ENCODE data around the gene ATP9A. TPM values are rescaled to one million over a fixed set of nuclear protein-coding genes. Genes with fewer than 3 reads are reported as not detected.

The ATP9A gene
- total RNA-seq, 2 experiments from 2014 or later: 0.11 to 0.19 TPM

DNA sequence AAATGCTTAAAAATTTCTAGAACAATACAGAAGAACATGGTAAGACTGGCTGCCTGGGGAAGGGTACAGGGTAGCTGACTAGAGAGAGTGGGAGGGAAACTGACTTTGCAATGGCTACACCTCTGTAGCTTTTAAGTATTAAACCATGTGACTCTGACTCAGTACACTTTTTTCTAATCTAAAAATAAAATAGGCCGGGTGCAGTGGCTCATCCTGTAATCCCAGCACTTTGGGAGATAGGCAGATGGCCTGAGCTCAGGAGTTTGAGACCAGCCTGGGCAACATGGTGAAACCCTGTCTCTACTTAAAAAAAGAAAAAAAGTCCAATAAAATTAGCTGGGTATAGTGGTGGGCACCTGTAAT, 18.5 kb downstream of the ATP9A start:
- Histone ChIP-seq H3K4me3 (ENCODE audit: low read length) (no peak overlapping the region), H3K9me3 (ENCODE audit: control insufficient read depth in 1 of 2, insufficient read depth in 1 of 2, low read length in 2 of 2) (no peaks in the 10 kb centered on the region), H3K36me3 (ENCODE audit: insufficient read depth, low read length) (no peaks in the 10 kb centered on the region), H3K27me3 (ENCODE audit: control insufficient read depth in 1 of 2, insufficient read depth in 2 of 2, low read length in 2 of 2) (no peaks in the 10 kb centered on the region), H3K4me1 (ENCODE audit: insufficient read depth, low read length) (no peaks in the 10 kb centered on the region), H3K27ac (ENCODE audit: low read depth in 1 of 2, low read length in 2 of 2) (no peak overlapping the region)
- no peaks in the 10 kb centered on the region for H3K4me1 Mint-ChIP-seq (ENCODE audit: low read depth)
- H3K36me3 Mint-ChIP-seq (ENCODE audit: low read depth): no peaks in the 10 kb centered on the region
- POLR2A ChIA-PET: no interaction called here
- no peak for DNase-seq
- CTCF ChIA-PET: no interaction called here
- ATAC-seq (ENCODE audit: poor library complexity): no peak
- TF ChIP-seq, protein P1, sequence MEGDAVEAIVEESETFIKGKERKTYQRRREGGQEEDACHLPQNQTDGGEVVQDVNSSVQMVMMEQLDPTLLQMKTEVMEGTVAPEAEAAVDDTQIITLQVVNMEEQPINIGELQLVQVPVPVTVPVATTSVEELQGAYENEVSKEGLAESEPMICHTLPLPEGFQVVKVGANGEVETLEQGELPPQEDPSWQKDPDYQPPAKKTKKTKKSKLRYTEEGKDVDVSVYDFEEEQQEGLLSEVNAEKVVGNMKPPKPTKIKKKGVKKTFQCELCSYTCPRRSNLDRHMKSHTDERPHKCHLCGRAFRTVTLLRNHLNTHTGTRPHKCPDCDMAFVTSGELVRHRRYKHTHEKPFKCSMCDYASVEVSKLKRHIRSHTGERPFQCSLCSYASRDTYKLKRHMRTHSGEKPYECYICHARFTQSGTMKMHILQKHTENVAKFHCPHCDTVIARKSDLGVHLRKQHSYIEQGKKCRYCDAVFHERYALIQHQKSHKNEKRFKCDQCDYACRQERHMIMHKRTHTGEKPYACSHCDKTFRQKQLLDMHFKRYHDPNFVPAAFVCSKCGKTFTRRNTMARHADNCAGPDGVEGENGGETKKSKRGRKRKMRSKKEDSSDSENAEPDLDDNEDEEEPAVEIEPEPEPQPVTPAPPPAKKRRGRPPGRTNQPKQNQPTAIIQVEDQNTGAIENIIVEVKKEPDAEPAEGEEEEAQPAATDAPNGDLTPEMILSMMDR (IDR thresholded peaks at IDR 0.05): no peak
- H3K9me3 Mint-ChIP-seq: no peaks in the 10 kb centered on the region
- H3K27ac Mint-ChIP-seq: no peak overlapping the region
- no peak overlapping the region for H3K4me3 Mint-ChIP-seq
- intact Hi-C loops (cut with DNase I, micrococcal nuclease): no loop called here
- H3K27me3 Mint-ChIP-seq: peaks cover 4% of the 10 kb centered on the region

DNA sequence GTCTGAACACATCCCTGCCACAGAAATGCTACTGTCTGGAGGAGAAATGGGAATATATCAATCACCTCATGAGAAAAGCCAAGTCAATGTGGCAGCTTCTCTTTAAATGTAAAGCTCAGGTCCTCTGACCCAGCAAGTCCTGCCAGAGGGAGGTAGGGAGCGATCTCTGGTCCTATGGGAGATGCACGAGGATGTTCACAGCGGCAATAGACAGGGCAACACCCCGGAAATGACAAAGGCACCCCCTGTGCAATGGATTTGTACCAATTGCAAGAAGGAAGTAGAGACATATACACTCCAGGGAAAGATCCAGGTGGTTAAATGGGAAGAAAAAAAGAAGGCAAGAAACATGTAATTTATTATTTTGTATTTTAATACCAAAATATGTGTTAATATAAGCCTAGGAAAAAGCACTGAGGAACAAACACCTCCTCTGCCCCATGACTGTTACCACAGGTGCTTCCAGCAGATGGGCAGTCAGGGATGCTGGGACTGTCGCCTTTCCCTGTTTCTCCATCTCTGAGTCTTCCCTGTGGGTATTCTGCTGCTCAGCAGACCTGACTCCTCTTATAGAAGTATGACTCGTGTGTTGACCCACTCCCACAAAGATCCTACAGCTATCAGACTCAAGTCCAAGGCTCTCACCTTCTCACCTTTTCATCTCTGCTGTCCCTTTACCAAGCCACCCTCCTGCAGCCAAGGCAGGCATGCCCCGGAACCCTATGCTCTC, 20.8 kb downstream of the ATP9A start:
- TF ChIP-seq, protein P1 (IDR thresholded peaks at IDR 0.05): no peak
- H3K27me3 Mint-ChIP-seq: peaks cover 4% of the 10 kb centered on the region
- no peak overlapping the region for H3K27ac Mint-ChIP-seq

DNA sequence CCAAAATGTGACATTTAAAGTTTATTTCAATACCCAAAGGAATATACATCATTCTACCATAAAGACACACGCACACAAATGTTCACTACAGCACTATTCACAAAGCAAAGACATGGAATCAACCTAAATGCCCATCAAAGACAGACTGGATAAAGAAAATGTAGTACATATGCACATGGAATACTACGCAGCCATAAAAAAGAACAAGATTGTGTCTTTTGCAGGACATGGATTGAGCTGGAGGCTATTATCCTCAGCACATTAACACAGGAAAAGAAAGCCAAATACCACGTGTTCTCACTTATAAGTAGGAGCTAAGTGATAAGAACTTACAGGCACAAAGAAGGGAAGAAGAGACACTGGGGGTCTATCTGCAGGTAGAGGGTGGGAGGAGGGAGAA, 22.4 kb downstream of the ATP9A start:
- Histone ChIP-seq H3K4me1 (ENCODE audit: insufficient read depth, low read length) (no peaks in the 10 kb centered on the region), H3K27me3 (ENCODE audit: control insufficient read depth in 1 of 2, insufficient read depth in 2 of 2, low read length in 2 of 2) (no peaks in the 10 kb centered on the region), H3K4me3 (ENCODE audit: low read length) (no peak overlapping the region), H3K27ac (ENCODE audit: low read depth in 1 of 2, low read length in 2 of 2) (no peak overlapping the region), H3K9me3 (ENCODE audit: control insufficient read depth in 1 of 2, insufficient read depth in 1 of 2, low read length in 2 of 2) (no peaks in the 10 kb centered on the region), H3K36me3 (ENCODE audit: insufficient read depth, low read length) (no peaks in the 10 kb centered on the region)
- H3K27ac Mint-ChIP-seq: no peak overlapping the region
- POLR2A ChIA-PET: no interaction called here
- peaks cover 4% of the 10 kb centered on the region for H3K27me3 Mint-ChIP-seq
- intact Hi-C loops (cut with DNase I, micrococcal nuclease): no loop called here
- DNase-seq (no peak), ATAC-seq (ENCODE audit: poor library complexity) (no peak)
- H3K9me3 Mint-ChIP-seq: no peaks in the 10 kb centered on the region
- no peaks in the 10 kb centered on the region for H3K36me3 Mint-ChIP-seq (ENCODE audit: low read depth)
- TF ChIP-seq, protein P1 (IDR thresholded peaks at IDR 0.05): no peak
- H3K4me1 Mint-ChIP-seq (ENCODE audit: low read depth): no peaks in the 10 kb centered on the region
- CTCF ChIA-PET: no interaction called here
- no peak overlapping the region for H3K4me3 Mint-ChIP-seq

More for the DNA sequence above, 20.8 kb downstream of the ATP9A start:
- Mint-ChIP-seq H3K4me1 (ENCODE audit: low read depth) (no peaks in the 10 kb centered on the region), H3K9me3 (no peaks in the 10 kb centered on the region), H3K4me3 (no peak overlapping the region), H3K36me3 (ENCODE audit: low read depth) (no peaks in the 10 kb centered on the region)
- H3K9me3 ChIP-seq (ENCODE audit: control insufficient read depth in 1 of 2, insufficient read depth in 1 of 2, low read length in 2 of 2): no peaks in the 10 kb centered on the region
- DNase-seq (no peak), ATAC-seq (ENCODE audit: poor library complexity) (no peak)
- ChIA-PET CTCF (no interaction called here), POLR2A (no interaction called here)
- intact Hi-C loops (cut with DNase I, micrococcal nuclease): no loop called here
- no peaks in the 10 kb centered on the region for H3K4me1 ChIP-seq (ENCODE audit: insufficient read depth, low read length)
- H3K27ac ChIP-seq (ENCODE audit: low read depth in 1 of 2, low read length in 2 of 2): no peak overlapping the region
- H3K4me3 ChIP-seq (ENCODE audit: low read length): no peak overlapping the region
- no peaks in the 10 kb centered on the region for H3K27me3 ChIP-seq (ENCODE audit: control insufficient read depth in 1 of 2, insufficient read depth in 2 of 2, low read length in 2 of 2)
- H3K36me3 ChIP-seq (ENCODE audit: insufficient read depth, low read length): no peaks in the 10 kb centered on the region

All from CD4-positive, alpha-beta T cell (primary cell).